NCI-H2029 treated with DMSO at 0.1 percent for 48 hours (cell line): ENCODE results near the gene SMIM11.
"Not testable (repeated sequence)": the region's sequence is repeated elsewhere in the genome, so short reads cannot be mapped to it uniquely, and the experiment has no call there.

ENCODE experiments used
- DNase-seq: peaks from one replicate; lab custom pipeline; 2025; lab: John Stamatoyannopoulos, UW

SMIM11 gene

DNA sequence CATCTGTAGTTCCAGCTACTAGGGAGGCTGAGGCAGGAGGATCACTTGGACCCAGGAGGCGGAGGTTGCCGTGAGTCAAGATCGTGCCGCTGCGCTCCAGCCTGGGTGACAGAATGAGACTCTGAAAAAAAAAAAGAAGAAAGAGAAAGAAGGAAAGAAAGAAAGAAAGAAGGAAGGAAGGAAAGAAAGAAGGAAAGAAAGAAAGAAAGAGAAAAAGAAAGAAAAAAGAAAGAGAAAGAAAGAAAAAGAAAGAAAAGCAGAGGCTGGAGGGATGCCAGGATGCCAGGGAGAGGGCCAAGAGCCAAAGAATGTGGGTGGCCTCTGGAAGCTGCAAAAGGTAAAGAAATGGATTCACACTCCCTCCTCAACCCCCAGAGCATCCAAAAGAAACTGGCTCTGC is 19.7 kb upstream of the SMIM11 start:
- no peak for DNase-seq

DNA sequence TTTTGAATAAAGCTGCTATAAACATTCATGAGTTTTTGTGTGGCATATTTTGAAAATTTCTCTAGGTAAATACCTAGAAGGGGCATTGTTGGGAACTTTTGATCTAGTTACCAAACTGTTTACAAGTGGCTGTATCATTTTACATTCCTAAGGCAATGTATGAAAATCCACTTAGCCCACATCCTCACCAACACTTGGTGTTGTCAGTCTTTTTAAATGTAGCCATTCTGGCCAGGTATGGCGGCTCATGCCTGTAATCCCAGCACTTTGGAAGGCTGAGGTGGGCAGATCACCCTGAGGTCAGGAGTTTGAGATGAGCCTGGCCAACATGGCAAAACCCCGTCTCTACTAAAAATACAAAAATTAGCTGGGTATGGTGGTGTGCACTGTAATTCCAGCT is 17.4 kb upstream of the SMIM11 start:
- DNase-seq: no peak

DNA sequence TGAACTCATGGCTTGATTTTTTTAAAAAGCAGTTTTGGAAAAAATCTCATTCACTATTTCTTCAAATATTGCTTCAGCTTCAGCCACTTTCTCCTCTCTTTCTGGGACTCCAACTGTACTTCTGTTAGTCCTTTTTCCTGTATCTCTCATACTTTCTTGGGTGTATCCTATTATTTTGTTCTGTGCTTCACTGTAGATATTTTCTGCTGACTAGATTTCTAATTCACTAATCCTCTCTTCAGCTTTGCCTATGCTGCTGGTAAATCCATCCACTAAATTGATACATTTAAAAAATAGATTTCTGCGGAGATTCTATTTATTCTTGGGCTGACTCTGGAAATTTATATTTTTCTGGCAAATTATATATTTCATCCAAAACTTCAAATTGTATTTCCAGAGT is 16.4 kb upstream of the SMIM11 start:
- no peak for DNase-seq

DNA sequence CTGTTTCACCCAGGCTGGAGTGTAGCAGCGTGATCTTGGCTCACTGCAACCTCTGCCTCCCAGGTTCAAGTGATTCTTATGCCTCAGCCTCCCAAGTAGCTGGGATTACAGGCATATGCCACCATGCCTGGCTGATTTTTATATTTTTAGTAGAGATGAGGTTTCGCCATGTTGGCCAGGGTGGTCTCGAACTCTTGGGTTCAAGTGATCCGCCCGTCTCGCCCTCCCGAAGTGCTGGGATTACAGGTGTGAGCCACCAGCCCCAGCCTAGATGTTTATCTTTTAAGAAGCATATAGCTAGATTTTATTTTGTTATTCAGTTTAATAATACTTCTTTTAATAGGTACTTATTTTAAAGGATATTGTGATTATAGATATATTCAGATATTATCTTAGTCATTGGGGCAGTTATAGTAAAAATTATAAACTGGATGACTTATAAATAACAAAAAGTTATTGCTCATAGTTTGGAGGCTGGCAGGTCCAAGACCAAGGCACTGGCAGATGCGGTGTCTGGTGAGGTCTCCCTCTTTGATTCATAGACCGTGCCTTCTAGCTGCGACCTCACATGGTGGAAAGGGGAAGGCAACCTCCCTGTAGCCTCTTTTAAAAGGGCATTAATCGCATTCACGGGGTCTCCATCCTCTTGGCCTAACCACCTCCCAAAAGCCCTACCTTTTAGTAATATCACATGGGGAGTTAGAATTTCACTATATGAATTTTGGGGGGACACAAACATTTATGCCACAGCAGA is 14.6 kb upstream of the SMIM11 start:
- DNase-seq: no peak

DNA sequence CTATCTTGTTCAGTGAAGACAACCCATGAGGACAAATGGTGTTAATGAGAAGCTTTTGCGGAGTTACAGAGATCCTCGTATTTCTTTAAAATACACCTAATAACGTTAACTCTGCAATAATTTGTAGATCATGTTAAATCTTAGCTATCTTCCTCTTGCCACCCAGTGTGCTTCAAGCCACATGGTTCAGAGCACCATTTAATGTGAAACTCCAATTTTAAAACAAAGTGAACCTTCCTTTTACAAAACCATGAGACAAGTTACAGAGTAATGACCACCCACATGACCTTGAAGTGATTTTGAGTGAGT is 13.2 kb upstream of the SMIM11 start:
- no peak for DNase-seq

DNA sequence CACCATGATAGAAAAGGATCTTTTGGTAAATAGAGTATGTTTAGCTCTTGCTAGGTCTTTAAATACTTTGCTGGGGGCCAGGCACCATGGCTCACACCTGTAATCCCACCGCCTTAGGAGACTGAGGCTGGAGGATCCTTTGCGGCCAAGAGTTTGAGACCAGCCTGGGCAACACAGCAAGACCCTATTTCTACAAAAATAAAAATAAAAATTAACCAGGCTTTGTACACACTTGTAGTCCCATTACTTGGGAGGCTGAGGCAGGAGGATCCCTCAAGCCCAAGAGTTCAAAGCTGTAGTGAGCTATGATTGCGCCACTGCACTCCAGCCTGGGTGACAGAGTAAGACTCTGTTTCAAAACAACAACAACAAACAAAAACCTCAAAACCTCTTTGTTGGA is 12.6 kb upstream of the SMIM11 start:
- no peak for DNase-seq

DNA sequence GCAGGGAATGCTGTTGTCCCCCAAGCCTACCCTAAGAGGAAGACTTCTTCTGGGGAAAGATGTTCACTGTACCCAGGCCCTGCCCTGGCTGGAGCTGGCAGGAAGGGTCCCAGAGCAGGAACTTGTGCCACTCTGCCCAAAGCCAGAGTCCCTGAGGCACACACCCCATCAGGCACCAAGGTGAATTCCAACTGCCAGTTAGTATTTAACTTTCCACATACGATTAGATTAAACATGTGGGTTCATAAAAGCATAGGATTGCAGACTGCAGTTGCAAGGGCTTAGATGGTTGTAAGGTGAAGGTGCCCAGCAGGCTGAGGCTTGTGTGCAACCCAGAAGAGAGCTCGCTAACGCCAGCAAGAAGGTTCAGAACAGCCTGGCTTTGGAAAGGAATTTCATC is 11.6 kb upstream of the SMIM11 start, which contains the start of gene KCNE2:
KCNE2 (plus strand) TSS at position 274 of the 400 bp plus-strand sequence. CDS start 6,473 bp downstream, outside the sequence.
- DNase-seq: no peak

DNA sequence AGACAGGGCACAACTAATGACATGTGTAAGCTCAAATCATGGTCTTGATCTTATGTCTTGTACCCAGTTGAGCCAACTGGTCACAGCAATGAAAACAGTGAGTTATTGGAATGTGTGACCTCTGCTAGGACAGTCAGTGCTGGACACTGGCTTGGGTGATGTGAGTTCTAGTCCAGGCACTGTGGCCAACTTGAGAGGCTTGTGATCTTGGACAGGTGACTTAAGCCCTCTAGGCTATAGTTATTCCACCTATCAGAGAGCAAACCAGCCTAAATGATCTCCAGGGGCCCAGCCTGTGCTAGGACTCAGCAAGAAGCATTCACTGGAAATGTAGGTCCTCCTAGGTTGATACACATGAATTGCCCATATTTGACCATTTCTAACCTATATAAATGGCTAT is 10.4 kb upstream of the SMIM11 start:
- DNase-seq: no peak

DNA sequence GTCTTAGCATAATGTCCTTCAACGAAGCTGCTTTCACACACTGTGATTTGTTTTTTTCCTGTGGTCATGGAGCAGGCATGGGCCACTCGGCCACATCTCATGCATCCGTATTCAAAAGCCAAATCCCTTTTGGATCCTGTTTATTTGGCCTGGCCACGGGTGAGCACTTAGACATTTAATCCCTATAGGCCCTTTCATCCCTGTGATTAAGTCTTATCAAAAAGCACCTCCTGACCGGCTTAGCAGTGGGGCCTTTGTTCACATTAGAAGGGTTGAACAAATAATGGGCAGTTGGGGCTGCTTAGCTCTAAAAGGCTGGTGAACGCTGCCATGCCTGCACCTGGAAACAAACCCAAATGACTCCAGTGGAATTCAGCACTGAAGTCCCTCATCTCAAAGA is 9.5 kb upstream of the SMIM11 start:
- no peak for DNase-seq

DNA sequence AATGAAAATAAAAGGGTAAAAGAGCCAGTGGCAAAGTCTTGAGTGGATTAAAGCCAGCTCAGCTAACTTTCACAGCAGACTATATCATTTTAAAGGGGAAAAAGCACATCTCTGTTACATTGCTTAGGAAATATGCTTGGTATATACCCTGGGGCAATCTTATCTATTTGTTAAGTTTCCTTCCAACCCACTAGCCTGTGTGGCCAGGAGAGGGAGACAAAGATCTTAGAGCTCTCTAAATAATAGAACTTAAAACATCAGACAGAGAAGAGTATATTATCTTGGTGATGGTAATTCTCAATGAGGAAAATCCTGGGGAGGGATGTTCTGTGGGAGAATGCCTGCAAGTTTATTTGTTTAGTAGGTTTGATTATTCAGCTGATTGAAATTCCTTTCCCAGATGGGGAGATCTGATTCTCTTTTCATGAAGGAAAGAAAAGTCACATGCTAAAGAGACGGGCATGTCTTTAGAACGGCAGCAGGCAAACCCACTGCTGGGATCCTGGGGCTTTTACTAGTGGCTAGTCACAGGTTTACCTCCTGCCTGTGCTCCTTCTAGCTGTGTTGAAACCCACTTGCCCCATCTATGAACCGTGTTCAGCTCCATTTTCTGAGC is 7.9 kb upstream of the SMIM11 start:
- peak; percentile 11 for DNase-seq

DNA sequence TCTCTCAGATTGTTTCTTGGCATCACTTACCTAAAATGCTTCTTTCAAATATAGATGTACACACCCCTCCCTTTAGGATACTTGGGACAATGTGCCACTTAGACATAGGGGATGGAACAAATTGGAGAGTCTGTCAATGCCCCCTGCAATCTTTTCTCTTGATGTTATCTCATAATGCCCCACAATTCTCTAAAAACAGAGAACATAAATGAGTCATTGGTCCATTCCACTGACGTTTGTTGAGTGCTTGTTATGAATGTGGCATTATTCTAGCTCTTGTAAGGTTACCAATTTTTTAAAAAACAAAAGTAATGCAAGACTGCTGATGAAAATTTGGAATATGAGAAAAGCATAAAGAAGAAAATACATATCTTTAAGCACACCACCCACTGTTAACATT is 5.6 kb upstream of the SMIM11 start:
- DNase-seq: no peak

DNA sequence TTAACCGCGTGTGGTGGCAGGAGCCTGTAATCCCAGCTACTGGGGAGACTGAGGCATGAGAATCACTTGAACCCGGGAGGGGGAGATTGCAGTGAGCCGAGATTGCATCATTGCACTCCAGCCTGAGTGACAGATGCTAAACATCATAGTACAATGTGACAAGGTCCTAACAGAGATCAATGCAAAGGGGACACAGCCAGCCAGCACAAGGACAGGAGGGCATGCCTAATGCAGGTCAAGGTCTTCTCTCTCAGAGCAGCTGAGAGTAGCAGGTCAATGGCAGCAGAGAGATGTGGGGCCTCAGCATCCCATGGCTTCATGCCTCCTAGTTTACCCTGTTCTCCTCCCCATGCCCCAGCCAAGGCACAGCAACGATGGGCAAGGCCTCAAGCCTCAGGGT is 3.0 kb upstream of the SMIM11 start:
- DNase-seq: no peak

DNA sequence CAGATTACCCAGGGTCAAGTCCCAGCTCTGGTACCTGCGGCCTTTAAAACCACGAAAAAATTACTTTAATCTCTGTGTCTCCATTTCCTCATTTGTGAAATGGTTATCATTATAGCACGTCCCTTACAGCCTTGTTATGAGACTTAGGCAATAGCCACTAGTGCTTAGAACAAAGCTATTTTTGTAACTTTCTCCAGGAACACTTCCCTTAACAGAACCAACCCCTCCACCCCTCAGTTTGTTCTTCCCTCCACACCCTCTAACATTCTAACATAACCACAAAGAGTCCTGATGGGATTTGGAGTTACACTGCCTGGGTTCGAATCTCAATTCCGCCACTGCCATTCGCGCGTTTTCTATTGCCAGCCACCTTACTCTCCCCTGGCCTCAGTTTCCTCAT is 845 bp upstream of the SMIM11 start:
- DNase-seq: not testable (repeated sequence)

DNA sequence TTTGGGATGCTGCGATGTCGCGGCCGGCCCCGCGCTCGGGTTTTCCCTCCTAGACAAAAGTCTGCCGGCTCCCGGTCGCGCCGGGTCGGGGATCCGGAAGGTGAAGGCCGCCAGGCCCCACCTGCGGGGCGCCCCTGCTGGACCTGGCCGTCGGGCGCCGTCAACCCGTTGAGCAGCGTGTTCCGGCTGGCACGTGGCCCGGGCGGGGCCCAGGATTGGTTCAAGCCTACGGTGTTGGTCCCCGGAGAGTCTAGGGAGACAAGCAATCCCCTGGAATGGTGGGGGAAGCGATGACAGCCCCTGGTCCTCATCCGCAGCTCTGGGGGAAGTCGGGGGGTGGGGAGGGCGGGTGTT is 289 bp downstream of the SMIM11 start:
- not testable (repeated sequence) for DNase-seq

DNA sequence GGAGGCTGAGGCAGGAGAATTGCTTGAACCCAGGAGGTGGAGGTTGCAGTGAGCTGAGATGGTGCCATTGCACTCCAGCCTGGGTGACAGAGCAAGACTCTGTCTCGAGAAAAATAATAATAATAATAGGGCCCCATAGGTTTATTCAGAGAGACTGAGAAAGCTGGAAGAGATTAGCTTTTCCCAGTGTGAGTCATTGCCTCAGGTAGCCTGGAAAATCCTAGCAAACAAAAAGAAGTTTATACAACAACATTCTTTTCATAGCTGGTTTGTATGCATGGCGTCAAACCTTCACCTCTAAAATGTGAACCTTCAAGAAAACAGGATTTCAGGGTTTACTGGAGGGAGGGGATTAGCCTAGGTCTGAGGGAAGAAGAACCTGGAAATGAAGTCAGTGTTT is 7.8 kb downstream of the SMIM11 start:
- not testable (repeated sequence) for DNase-seq

DNA sequence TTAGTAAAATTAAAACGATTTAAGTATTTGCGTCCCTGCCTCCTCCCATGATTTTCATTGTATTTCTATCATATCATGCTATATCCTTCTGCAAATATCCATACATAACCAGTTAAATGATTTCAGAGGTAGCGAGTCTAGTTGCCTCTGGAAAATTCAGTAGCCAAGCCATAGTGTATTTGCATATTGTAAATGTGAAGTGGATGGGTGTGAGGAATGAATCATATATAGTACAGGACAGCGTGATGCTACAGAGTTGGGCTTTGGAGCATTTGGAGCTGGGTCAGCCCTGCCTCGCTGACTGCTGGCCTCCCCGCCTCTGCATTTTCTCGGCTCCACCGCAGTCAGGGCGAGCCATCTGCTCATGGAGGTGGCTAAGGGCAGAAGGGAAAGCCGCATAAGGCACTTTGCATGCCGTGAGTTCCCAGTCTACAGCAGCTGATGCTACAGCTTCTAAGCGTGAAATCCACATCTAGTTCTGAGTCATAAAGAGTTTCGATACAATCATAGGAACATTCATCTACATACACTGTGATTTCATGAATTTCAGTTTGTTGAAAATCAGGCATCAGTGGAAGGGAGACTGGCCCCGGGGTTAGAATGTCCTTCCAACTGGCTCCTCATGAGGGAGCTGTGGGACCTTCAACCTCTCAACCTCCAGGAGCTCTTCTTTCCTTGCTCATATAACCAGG is 8.6 kb downstream of the SMIM11 start:
- not testable (repeated sequence) for DNase-seq

DNA sequence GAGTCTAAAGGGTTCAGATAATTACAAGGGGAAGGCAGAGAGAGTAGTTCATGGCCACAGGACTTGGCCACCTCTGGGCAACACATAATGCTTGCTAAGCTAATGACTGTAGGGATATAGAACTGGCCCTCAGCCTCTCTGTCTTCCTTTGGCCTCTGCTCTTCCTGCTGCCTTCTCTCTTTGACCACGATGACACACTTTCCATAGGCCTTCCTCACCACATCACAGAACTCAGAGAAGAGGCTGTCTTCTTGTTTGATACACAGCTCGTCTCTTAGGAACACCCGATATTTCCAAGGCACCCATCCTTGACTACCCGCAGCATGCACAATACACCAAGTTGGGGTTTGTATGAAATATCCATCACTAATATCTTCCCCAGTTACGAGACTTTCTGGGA is 25.2 kb downstream of the SMIM11 start:
- not testable (repeated sequence) for DNase-seq

DNA sequence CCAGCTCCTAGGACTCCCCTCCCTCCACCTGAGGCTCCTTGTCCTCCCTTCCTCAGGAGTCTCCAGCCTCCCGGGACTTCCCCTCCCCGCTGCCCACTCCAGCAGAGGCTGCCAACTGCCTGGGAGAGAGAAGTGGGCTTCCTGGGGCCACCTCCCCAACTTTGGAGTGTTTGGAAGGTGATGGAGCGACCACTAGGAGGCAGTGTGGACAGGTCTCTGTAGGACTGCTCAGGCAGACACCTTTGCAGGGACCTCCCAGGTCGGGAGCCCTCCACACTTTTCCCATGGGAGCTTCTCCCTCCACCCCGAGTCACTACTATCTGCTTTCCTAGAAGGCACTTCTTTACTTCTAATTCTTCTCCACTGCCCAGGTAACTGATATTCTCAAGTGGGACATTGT is 29.4 kb downstream of the SMIM11 start:
- not testable (repeated sequence) for DNase-seq

DNA sequence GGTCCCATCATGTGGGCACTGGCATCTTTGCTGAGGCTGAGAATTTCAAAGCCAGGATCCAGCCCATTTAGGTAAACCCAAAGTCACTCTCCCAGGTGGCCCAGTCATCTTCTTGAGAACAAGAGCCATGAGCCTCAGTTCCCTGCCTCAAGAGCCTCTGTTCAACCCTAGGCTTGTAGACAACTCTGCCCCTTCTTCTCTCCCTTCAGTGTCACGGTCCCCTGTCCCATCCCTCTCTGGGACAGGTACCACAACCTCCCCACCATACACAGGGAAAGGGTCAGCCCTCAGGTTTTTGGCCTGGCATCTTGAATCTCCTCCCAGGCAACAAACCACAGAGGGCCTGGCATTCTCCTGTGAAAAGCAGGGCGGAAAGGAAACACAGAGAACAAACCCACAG is 30.4 kb downstream of the SMIM11 start:
- not testable (repeated sequence) for DNase-seq

DNA sequence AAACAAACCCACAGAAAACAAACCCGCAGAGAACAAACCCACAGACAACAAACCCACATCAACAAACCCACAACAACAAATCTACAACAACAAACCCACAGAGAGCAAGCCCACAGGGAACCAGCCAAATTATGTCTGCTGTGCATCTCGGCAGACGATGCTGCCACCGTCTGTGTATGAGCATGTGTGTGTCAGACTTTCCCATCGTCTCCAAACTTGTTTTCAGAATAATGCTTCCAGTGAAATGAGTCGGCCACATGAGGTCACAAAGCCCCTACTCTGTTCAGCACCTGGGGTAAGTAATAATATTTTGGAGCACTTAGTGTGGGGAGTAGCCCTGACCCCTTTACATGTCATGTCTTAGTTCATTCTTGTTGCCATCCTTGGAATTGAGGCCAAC is 30.8 kb downstream of the SMIM11 start:
- not testable (repeated sequence) for DNase-seq

DNA sequence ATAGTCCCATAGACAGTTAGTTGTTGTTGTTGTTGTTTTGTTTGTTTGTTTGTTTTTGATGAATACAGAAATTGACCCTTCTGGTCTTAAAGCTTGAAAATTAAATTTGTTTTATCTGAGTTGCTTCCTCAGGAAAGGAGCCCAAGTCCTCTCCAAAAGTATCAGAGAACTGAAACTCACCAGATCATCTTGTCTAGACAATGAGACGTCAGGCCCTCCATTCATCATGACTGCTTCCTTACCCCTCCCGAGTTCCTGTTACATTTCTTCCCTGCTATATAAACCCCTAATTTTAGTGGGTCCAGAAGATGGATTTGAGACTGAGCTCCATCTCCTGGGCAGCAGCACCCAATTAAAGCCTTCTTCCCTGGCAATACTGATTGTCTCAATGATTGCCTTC is 31.4 kb downstream of the SMIM11 start:
- not testable (repeated sequence) for DNase-seq

DNA sequence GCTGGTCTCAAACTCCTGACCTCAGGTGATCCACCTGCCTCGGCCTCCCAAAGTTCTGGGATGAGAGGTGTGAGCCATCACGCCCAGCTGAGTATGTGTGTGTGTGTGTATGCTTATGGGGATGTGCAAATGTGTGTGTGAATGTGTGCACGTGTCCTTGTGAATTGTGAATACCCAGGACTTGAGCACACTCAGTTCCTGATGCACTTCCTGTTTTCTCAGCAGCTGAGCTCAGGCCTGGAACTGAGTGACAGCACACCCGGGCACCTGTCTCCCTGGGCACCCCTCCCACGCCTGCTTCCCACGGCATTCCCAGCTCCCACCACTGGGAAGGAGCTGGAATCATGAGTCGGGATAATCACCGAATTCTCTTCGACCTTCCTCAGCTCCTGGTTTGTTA is 32.0 kb downstream of the SMIM11 start:
- not testable (repeated sequence) for DNase-seq

DNA sequence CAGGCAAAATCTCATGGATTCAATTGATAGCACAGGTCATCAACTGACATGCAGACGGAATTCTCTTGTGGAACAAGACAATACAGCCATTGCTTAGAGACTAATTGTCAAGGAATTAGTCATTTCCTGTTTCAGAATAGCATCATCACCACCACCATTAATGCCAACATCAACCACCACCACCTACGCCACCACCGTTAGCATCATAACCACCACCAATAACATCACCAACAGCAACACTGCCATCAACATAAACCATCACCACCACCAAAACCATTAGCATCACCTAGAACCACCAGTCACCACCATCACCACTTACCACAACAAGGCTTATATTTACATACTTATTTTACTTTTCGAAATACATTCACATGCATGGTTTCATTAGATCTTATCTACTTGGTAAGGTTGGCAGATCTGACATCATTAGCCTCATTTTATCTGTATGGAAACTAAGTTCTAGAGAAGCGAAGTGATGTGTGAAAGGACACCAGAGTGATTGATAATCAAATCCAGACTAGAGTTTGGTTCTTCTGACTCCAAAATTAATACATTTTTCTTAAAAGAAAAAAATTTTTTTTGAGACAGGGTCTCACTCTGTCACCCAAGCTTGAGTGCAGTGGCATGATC is 42.3 kb downstream of the SMIM11 start:
- DNase-seq: not testable (repeated sequence)
